Measurements from ENCODE around the gene KCNIP4. TPM values are rescaled to one million over a fixed set of nuclear protein-coding genes. Genes with fewer than 3 reads are reported as not detected.

The KCNIP4 gene
- total and polyA plus RNA-seq, 2 of the 8 experiments (the other 6 are each of a cell fraction or from before 2014, with no cell fraction given) = 0.06 TPM; not detected in 1

DNA sequence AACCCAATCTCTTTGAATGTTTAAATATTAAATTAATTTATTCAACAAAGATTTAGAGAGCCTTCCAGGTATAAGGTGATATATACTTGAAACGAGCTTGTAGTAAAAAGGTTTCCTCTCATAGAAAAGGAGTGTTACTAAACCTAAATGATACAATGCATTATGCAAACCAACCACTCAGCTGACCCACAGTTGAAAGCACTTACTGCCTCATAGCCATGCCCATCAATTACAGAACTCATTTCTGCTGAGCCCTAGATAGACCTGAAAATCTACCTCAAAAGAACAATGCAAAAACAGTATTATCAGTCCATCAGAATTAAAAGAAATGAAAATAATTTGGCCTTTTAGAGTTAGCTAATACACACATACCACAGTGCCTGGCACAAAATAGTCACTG is 75.4 kb downstream of the KCNIP4 start:
- CTCF ChIA-PET (ENCODE audit: partially characterized antibody) = interaction anchor here (1.3 kb wide), 1 partner anchor 76 kb away, joined by 3 read pairs; the partner anchor contains the start of gene KCNIP4
- TF ChIP-seq KDM5A (IDR thresholded peaks at IDR 0.05; ENCODE audit: low read length) = no peak
- TF ChIP-seq JUND (IDR thresholded peaks at IDR 0.05; ENCODE audit: low read length) = no peak
- no peak for TF ChIP-seq SP2 (IDR thresholded peaks at IDR 0.05; ENCODE audit: low read length)
- no peak for TF ChIP-seq SIN3A (conservative IDR thresholded peaks at IDR 0.05 in 1 of 2, IDR thresholded peaks at IDR 0.05 in 1 of 2; ENCODE audit: low read depth in 1 of 2, low read length in 2 of 2)
- no peak for TF ChIP-seq ASH2L (IDR thresholded peaks at IDR 0.05; ENCODE audit: low read length)
- no peak for TF ChIP-seq TEAD4 (IDR thresholded peaks at IDR 0.05; ENCODE audit: low read depth, low read length)
- no peak for TF ChIP-seq RFX5 (IDR thresholded peaks at IDR 0.05; ENCODE audit: borderline replicate concordance, low read depth, low read length)
- TF ChIP-seq, protein P1, sequence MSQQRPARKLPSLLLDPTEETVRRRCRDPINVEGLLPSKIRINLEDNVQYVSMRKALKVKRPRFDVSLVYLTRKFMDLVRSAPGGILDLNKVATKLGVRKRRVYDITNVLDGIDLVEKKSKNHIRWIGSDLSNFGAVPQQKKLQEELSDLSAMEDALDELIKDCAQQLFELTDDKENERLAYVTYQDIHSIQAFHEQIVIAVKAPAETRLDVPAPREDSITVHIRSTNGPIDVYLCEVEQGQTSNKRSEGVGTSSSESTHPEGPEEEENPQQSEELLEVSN (IDR thresholded peaks at IDR 0.05) = no peak
- Histone ChIP-seq H4K5ac (ENCODE audit: insufficient read length, low read depth, low read length) (no peak overlapping the region), H3K27me3 (replicated peaks in 1 of 4; ENCODE audit: control insufficient read depth in 3 of 4, extremely low read depth in 1 of 4, insufficient read depth in 3 of 4, low read length in 3 of 4) (no peaks in the 10 kb centered on the region), H3K4me3 (ENCODE audit: extremely low read depth in 1 of 4, insufficient read depth in 2 of 4, low read depth in 3 of 4, low read length in 4 of 4) (no peak overlapping the region), H3K14ac (ENCODE audit: insufficient read length) (no peak overlapping the region), H3K56ac (replicated peaks; ENCODE audit: insufficient read length, low read depth, low read length) (no peak overlapping the region), H2BK20ac (ENCODE audit: low read length) (no peak overlapping the region), H2AFZ (ENCODE audit: low read length) (no peak overlapping the region), H3K9ac (replicated peaks in 1 of 4; ENCODE audit: extremely low read depth in 1 of 4, low read depth in 3 of 4, low read length in 3 of 4) (no peak overlapping the region), H2BK120ac (replicated peaks; ENCODE audit: low read depth, low read length) (no peak overlapping the region), H3K23ac (ENCODE audit: insufficient read length) (no peak overlapping the region), H3K9me3 (ENCODE audit: insufficient read depth in 2 of 2, low read depth in 1 of 2, low read length in 1 of 2) (no peaks in the 10 kb centered on the region), H4K8ac (ENCODE audit: extremely low read depth, insufficient read depth, low read length) (no peak overlapping the region), H4K20me1 (replicated peaks in 1 of 2; ENCODE audit: control insufficient read depth in 1 of 2, insufficient read depth in 2 of 2, low read length in 2 of 2) (no peaks in the 10 kb centered on the region), H3K4me1 (replicated peaks in 1 of 4; ENCODE audit: control insufficient read depth in 3 of 4, insufficient read depth in 4 of 4, low read length in 3 of 4) (peaks cover 0 to 5% (median 1%) of the 10 kb centered on the region in 4 experiments; a peak in 3 of 7 replicates), H4K91ac (replicated peaks; ENCODE audit: insufficient read length, low read length) (no peak overlapping the region), H2BK12ac (ENCODE audit: low read depth, low read length) (no peak overlapping the region), H2AK5ac (ENCODE audit: low read depth, low read length) (no peak overlapping the region), H3K79me1 (ENCODE audit: low read depth, low read length) (no peaks in the 10 kb centered on the region), H2BK15ac (ENCODE audit: low read length) (no peak overlapping the region), H3K4ac (replicated peaks; ENCODE audit: insufficient read length, low read depth, low read length) (no peak overlapping the region), H2BK5ac (ENCODE audit: low read depth, low read length) (no peak overlapping the region), H3K79me2 (ENCODE audit: control insufficient read depth in 1 of 2, insufficient read depth in 2 of 2, low read length in 2 of 2) (no peaks in the 10 kb centered on the region), H3K18ac (ENCODE audit: extremely low read depth, low read length) (no peak overlapping the region), H3K23me2 (ENCODE audit: low read depth, low read length) (no peaks in the 10 kb centered on the region), H3K27ac (ENCODE audit: low read depth, low read length) (no peak overlapping the region), H3K4me2 (ENCODE audit: insufficient read depth in 1 of 2, low read depth in 2 of 2, low read length in 2 of 2) (no peak overlapping the region), H3K36me3 (ENCODE audit: control insufficient read depth in 2 of 4, insufficient read depth in 4 of 4, low read length in 3 of 4) (no peaks in the 10 kb centered on the region)
- POLR2A ChIA-PET (ENCODE audit: partially characterized antibody) = interaction anchor here (1.3 kb wide), 1 partner anchor 25 kb away, joined by 3 read pairs; no protein-coding TSS in a partner anchor
- FAIRE-seq = no peak
- DNase-seq (ENCODE audit: low read depth in 1 of 2, low spot score in 2 of 2) = no peak
- WGBS, 2 experiments (ENCODE audit: extremely low coverage in 1 of 2, insufficient coverage in 1 of 2, insufficient read length in 1 of 2, insufficient replicate concordance in 2 of 2, low coverage in 1 of 2, low lambda C conversion rate in 2 of 2, missing lambda C conversion rate in 1 of 2) = 82% methylated on average over 1 of the region's 1 CpG; no CpG with 5 or more reads in 1 of the 2 experiments

All from H1 (cell line).